Subcutaneous adipose tissue (tissue), 4 donors: ENCODE measurements around the gene APOL6. TPM values are rescaled to one million over a fixed set of nuclear protein-coding genes. Genes with fewer than 3 reads are reported as not detected.

Experiments used
- total RNA-seq, 4 donors: library from RNA; depleted of rRNA; stranded (reverse); fragments of >200 nt; gene quantifications; one replicate each; pipeline ENCODE4 v1.1.0, GENCODE V29; 2016
- TF ChIP-seq, protein P1 (sequence below): fragments of 450-650 bp; IDR thresholded peaks from one replicate; pipeline ENCODE4 v1.5.1; 2016; ENCODE audit warnings: low read depth, mild to moderate bottlenecking, control low read depth, antibody characterized with exemption, moderate library complexity

APOL6 gene
- total RNA-seq, 4 donors from 2014 or later: 64.1 to 117 (median 101) TPM

- TF ChIP-seq, protein P1, sequence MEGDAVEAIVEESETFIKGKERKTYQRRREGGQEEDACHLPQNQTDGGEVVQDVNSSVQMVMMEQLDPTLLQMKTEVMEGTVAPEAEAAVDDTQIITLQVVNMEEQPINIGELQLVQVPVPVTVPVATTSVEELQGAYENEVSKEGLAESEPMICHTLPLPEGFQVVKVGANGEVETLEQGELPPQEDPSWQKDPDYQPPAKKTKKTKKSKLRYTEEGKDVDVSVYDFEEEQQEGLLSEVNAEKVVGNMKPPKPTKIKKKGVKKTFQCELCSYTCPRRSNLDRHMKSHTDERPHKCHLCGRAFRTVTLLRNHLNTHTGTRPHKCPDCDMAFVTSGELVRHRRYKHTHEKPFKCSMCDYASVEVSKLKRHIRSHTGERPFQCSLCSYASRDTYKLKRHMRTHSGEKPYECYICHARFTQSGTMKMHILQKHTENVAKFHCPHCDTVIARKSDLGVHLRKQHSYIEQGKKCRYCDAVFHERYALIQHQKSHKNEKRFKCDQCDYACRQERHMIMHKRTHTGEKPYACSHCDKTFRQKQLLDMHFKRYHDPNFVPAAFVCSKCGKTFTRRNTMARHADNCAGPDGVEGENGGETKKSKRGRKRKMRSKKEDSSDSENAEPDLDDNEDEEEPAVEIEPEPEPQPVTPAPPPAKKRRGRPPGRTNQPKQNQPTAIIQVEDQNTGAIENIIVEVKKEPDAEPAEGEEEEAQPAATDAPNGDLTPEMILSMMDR: no peak
These were observed 36.5 kb downstream of the APOL6 start for GRCh38 chr22:35684732-35685131.

DNA sequence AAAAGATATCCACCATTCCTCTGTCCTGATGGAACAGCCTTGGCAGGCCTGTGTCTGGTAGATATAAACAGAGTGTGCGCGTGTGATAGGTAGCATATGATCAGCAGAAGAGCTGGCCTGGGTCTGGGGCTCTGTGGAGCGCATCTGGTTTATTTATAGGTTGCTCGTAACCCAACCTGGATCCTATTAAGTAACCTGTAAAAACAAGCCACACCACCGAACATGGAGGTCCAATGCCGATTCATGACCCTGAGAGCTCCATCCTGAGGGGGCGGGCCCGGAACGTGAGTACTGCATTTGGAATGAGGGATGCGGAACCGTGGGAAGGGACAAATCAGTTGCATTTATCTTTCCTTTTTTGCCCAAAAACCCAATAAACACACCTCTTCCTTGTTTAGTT is 37.5 kb downstream of the APOL6 start:
- TF ChIP-seq, protein P1: no peak

DNA sequence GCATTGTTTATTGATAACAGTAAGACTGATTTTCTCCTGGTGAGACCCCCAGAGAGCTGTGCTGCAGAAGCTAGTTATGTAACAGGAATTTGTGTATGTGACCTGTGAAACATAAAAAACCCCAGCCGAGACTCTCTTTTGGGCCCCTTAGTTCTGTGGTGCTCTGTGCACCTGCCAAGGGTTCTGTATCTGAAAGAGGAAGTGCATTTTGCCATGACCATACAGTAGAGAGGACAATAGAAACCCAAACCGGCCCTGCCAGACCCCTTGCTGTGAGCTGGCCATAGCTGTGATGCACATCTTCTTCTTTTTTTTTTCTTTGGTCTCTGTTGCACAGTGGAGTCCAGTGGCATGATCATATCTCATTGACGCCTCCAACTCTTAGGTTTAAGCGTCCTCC is 38.1 kb downstream of the APOL6 start:
- TF ChIP-seq, protein P1: no peak

GRCh38 chr22:35687461-35687860 is 39.2 kb downstream of the APOL6 start:
- TF ChIP-seq, protein P1: no peak

GRCh38 chr22:35688913-35689675 is 40.8 kb downstream of the APOL6 start:
- TF ChIP-seq, protein P1: no peak

DNA sequence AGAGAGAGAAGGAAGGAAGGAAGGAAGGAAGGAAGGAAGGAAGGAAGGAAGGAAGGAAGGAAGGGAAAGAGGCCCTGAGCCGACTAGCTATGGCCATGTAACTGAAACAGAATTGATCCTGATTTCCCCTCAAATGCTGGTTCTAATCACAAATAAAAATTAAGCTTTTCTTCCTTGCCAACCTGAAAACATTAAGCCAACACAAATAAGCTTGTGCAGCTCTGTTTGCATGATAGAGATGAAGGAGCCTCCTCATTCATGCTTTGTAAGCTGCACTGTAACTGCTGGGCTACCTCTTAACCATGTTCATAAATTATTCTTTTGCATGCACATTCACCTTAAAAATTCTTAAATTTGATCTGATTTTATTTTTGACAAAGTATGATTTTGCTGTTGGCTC is 41.8 kb downstream of the APOL6 start:
- TF ChIP-seq, protein P1: no peak

- TF ChIP-seq, protein P1: no peak
These were observed 47.0 kb downstream of the APOL6 start for GRCh38 chr22:35695202-35695601.
